HepG2 (cell line): Measurements from ENCODE around the gene STARD13.

ENCODE experiments used
- BRCA1 ChIP-seq: sonication (generic); formaldehyde crosslinking; IDR thresholded peaks from 2 replicates; pipeline ENCODE4 v1.4.0; 2020; ENCODE audit warnings: missing genetic modification reagents
- CHD2 ChIP-seq: IDR thresholded peaks from 2 replicates; pipeline ENCODE4 v1.6.1; 2011; ENCODE audit warnings: low read depth, low read length, improper control_type of control experiment
- IRX3 ChIP-seq: sonication (generic); formaldehyde crosslinking; IDR thresholded peaks from 2 replicates; pipeline ENCODE4 v1.8.1; 2023; ENCODE audit warnings: mild to moderate bottlenecking, low read depth, missing genetic modification reagents, borderline replicate concordance
- KDM6A ChIP-seq: IDR thresholded peaks from 2 replicates; pipeline ENCODE4 v1.6.1; 2016; ENCODE audit warnings: low read depth
- MAZ ChIP-seq, 2 experiments: sonication (generic) in 1 of 2; formaldehyde crosslinking in 1 of 2; IDR thresholded peaks; 2 replicates each; pipeline versions ENCODE4 v1.5.0 to v1.6.1; 2012 to 2020; ENCODE audit warnings: low read depth in 2 of 2, mild to moderate bottlenecking in 2 of 2, borderline replicate concordance in 1 of 2, improper control_type of control experiment in 1 of 2, low read length in 1 of 2, missing genetic modification reagents in 1 of 2, moderate library complexity in 1 of 2
- SMC3 ChIP-seq: IDR thresholded peaks from 2 replicates; pipeline ENCODE4 v1.6.1; 2011; ENCODE audit warnings: low read length, improper control_type of control experiment
- TP53 ChIP-seq: sonication (generic); formaldehyde crosslinking; conservative IDR thresholded peaks from 2 replicates; pipeline ENCODE4 v1.4.0; 2020; ENCODE audit warnings: missing genetic modification reagents
- ZFP37 ChIP-seq: sonication (generic); formaldehyde crosslinking; IDR thresholded peaks from 2 replicates; pipeline ENCODE4 v1.4.0; 2020; ENCODE audit warnings: missing genetic modification reagents, borderline replicate concordance
- TF ChIP-seq, protein P1 (sequence below): sonication (generic); formaldehyde crosslinking; IDR thresholded peaks from 2 replicates; pipeline ENCODE4 v1.4.0; 2020; ENCODE audit warnings: missing genetic modification reagents
- TF ChIP-seq, protein P2 (sequence below): sonication (generic); formaldehyde crosslinking; IDR thresholded peaks from 2 replicates; pipeline ENCODE4 v1.5.0; 2020; ENCODE audit warnings: mild to moderate bottlenecking, missing genetic modification reagents, moderate library complexity
- TF ChIP-seq, protein P3 (sequence below): sonication (generic); formaldehyde crosslinking; IDR thresholded peaks from 2 replicates; pipeline ENCODE4 v1.4.0; 2020; ENCODE audit warnings: missing genetic modification reagents

DNA sequence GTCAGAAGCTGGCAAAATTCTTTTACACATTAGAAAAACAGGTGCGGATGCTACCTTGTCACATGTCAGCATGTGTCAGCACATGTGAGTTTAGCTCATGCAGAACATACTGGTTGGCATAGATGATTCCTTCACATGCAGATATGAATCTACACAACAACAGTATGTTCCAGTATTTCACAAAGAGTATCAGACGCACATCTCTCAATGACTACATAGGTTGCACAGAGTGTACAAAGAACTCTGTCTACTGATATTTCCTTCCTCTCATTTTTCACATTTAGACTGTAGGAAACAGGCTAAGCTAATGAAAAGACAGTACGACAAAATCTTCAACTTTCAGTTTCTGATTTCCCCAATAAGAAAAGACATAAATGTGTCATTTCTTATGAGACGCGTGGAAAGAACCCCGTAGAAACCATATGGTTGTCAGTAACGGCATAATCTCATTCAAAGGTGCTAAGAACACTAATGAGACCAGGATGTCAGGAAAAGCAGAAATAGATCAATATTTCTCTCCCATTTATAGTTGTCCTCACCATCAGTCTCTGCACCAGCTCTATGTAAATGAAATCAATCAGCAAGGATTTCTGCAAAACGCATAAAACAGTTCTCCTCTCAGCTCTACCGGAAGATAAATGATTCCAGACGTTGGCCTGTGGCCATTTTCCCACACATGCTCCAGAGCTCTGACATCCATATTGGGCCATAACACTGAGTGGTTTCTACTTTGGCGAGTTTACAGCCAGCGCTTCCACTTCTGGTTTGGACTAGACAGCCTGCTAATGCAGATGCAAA, 81.2 kb downstream of the STARD13 start:
- TF ChIP-seq IRX3 (no peak), ZFP37 (CRISPR knock-in tag) (no peak), SMC3 (no peak), CHD2 (no peak), BRCA1 (CRISPR knock-in tag) (no peak), KDM6A (CRISPR knock-in tag) (no peak), MAZ (IDR thresholded peaks at IDR 0.05; ENCODE audit: borderline replicate concordance, low read depth, low read length) (no peak), MAZ (CRISPR knock-in tag; IDR thresholded peaks at IDR 0.05; ENCODE audit: low read depth) (no peak), TP53 (CRISPR knock-in tag) (no peak)
- TF ChIP-seq, protein P1, sequence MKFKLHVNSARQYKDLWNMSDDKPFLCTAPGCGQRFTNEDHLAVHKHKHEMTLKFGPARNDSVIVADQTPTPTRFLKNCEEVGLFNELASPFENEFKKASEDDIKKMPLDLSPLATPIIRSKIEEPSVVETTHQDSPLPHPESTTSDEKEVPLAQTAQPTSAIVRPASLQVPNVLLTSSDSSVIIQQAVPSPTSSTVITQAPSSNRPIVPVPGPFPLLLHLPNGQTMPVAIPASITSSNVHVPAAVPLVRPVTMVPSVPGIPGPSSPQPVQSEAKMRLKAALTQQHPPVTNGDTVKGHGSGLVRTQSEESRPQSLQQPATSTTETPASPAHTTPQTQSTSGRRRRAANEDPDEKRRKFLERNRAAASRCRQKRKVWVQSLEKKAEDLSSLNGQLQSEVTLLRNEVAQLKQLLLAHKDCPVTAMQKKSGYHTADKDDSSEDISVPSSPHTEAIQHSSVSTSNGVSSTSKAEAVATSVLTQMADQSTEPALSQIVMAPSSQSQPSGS (CRISPR knock-in tag) = no peak
- TF ChIP-seq, protein P2, sequence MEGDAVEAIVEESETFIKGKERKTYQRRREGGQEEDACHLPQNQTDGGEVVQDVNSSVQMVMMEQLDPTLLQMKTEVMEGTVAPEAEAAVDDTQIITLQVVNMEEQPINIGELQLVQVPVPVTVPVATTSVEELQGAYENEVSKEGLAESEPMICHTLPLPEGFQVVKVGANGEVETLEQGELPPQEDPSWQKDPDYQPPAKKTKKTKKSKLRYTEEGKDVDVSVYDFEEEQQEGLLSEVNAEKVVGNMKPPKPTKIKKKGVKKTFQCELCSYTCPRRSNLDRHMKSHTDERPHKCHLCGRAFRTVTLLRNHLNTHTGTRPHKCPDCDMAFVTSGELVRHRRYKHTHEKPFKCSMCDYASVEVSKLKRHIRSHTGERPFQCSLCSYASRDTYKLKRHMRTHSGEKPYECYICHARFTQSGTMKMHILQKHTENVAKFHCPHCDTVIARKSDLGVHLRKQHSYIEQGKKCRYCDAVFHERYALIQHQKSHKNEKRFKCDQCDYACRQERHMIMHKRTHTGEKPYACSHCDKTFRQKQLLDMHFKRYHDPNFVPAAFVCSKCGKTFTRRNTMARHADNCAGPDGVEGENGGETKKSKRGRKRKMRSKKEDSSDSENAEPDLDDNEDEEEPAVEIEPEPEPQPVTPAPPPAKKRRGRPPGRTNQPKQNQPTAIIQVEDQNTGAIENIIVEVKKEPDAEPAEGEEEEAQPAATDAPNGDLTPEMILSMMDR = no peak
- TF ChIP-seq, protein P3, sequence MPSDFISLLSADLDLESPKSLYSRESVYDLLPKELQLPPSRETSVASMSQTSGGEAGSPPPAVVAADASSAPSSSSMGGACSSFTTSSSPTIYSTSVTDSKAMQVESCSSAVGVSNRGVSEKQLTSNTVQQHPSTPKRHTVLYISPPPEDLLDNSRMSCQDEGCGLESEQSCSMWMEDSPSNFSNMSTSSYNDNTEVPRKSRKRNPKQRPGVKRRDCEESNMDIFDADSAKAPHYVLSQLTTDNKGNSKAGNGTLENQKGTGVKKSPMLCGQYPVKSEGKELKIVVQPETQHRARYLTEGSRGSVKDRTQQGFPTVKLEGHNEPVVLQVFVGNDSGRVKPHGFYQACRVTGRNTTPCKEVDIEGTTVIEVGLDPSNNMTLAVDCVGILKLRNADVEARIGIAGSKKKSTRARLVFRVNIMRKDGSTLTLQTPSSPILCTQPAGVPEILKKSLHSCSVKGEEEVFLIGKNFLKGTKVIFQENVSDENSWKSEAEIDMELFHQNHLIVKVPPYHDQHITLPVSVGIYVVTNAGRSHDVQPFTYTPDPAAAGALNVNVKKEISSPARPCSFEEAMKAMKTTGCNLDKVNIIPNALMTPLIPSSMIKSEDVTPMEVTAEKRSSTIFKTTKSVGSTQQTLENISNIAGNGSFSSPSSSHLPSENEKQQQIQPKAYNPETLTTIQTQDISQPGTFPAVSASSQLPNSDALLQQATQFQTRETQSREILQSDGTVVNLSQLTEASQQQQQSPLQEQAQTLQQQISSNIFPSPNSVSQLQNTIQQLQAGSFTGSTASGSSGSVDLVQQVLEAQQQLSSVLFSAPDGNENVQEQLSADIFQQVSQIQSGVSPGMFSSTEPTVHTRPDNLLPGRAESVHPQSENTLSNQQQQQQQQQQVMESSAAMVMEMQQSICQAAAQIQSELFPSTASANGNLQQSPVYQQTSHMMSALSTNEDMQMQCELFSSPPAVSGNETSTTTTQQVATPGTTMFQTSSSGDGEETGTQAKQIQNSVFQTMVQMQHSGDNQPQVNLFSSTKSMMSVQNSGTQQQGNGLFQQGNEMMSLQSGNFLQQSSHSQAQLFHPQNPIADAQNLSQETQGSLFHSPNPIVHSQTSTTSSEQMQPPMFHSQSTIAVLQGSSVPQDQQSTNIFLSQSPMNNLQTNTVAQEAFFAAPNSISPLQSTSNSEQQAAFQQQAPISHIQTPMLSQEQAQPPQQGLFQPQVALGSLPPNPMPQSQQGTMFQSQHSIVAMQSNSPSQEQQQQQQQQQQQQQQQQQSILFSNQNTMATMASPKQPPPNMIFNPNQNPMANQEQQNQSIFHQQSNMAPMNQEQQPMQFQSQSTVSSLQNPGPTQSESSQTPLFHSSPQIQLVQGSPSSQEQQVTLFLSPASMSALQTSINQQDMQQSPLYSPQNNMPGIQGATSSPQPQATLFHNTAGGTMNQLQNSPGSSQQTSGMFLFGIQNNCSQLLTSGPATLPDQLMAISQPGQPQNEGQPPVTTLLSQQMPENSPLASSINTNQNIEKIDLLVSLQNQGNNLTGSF = no peak
